ENCODE data around the gene EFCAB8.

Gene EFCAB8

DNA sequence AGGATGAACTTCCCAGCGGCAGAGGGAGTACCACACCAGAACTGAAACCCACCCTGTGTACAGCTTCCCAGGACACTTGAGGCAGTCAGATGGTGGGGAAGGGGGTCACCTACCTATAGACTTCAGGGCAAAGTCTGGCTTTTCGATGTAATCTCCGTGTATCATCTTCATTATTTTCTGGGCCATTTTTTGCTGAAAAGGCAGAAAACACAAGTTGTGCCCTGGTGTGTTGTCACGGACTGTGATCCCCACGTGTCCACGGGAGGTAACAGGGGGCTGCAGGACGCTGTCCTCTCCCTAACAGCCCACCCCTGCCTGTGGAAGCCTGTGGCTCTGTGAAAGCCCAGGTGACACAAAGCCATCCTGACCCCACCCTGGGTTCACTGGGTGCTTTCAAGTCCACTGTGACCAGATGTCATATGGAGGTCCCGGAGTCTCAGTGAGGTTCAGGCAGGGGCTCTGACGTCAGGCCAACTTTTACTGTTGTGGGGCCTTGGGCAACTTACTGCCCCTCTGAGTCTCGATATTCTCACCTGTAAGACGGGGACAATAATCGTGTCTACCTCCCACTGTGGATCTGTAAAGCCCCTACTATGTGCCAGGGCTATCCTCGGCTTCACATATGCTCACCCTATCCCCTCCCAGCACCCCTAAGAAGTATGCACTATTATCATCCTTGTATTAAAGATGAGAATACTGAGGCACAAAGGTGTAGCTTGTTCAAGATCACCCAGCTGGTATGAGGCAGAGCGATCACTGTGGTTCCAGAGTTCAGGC lies 131.0 kb downstream of the EFCAB8 start:
- no peak for DNase-seq

DNA sequence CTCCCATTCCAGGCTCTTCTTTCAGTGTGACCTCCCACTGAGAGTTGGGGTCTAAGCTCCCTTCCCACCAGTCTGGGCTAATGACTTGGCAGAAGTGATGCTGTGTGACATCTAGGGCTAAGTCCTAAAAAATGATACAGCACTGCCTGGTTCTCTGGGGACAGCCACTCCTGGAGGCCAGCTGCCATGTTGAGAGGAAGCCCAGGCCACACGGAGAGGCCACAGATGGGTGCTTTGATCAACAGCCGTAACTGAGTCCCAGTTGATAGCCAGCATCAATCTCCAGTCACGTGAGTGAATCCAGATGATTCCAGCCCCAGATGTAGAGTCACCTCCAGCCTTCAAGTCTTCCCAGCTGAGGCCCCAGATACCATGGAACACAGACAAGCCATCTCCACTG lies 131.7 kb downstream of the EFCAB8 start:
- DNase-seq, result no peak

DNA sequence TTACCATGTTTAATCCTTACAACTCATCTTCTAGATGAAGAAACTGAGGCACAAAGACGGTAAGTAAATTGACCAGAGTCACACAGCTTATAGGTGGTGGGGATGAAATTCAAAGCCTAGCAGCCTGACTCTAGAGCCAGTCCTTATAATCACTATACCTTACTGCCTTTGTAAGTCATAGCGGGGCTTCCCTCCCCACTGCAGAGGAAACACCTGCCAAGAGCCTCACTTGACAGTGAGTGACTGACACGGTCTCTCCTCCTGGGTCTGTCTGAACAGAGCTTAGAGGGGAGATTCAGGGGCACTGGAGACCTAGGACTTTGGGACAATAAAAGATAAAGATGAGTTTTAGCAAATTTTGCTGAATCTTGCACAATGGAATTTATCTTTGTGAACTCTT lies 132.7 kb downstream of the EFCAB8 start:
- DNase-seq, result no peak

DNA sequence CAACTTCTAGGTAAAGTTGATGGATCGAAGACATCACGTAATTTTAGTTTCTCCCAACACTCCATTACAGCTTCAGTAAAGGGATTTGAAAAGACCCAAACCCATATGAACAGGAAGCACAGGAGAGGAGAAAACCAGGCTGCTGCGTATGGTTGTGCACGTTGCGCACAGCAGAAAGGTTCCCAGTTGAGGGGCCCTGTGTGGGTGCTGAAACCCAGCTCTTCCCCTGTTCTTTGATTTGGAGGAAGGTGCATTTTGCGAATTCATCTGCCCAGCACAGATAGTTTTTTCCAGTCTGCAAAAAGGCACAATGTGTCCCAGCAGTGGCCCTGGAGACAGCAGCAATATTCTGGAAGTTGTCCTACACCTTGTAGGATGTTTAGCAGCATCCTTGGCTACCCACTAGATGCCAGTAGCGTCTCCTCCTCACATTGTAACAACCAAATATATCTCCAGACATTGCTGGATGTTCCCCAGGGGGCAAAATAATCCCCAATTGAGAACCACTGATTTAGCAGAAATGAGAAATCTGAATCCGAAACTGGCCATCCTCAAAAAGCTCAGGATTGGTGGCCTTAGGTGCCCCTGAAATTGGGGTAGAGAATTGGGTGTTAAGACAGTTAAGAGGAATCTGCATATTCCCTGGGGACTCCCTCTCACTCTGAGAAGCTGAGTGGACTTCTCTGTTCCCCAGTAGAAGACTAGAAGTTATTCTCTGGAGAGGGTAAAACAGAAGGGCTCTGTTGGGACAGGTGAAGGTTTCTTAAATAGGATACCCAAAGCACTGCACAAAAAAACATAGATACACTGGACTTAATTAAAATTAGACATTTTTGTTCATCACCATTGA lies 133.3 kb downstream of the EFCAB8 start:
- DNase-seq, result no peak

DNA sequence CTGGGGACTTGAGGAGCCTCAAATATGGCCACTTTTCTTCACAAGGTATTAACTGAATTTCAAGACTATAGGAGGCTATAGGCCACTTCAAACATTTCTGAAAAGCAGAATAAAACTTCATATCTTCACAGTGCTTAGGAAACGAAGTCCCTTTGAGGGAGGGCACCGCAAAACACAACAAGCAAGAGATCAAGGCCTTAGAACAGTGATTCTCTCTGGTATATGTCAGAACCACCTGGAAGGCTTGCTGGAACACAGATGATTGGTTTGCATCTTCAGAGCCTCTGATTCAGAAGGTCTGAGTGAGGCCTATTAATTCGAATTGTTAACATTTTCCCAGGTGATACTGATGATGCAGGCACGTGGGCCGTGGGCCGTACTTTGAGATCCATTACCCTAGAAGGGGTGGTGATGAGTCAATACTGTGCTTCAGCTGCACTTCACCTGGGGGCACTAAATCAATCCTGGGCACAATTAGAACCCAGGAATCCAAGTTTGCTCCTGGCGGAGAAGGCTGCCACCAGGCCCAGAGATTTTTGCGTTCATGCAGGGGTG lies 134.8 kb downstream of the EFCAB8 start:
- DNase-seq, result no peak

DNA sequence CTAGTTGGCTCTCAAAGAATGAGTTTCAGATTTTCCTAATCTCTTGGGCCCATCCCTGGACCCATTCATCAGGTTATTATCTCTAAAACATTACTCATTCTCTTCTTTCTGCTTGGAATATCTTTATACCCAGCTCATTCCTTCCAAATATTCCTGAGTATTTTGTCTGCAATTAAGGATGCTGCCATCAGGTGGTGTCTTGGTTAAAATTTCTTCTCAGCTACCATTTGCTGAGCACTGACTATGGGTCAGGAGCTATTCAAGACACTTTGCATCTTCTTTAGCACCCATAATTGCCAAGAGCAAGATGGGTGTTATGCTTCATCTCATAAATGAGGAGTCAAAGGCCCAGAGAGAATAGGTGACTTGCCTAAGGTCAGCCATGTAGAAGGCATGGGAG lies 137.1 kb downstream of the EFCAB8 start:
- DNase-seq, result no peak

DNA sequence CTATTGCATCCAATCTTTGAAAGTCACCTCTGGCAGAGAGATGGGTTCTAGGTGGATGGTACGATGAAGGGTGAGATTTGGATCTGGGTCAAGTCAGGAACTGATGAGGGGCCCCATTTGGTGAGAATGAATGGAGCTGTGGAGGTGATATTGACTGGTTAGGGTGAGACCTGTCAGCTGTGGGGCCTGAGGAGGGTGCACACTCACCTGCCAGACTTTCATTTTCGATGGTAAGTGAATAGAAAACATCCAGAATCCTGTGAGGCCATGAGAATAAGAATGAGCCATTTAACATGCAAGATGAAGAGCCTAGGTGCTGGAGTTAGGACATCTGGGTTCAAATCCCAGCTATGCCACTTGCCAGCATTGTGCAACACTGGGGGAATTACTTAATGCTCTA lies 138.7 kb downstream of the EFCAB8 start:
- no peak for DNase-seq

DNA sequence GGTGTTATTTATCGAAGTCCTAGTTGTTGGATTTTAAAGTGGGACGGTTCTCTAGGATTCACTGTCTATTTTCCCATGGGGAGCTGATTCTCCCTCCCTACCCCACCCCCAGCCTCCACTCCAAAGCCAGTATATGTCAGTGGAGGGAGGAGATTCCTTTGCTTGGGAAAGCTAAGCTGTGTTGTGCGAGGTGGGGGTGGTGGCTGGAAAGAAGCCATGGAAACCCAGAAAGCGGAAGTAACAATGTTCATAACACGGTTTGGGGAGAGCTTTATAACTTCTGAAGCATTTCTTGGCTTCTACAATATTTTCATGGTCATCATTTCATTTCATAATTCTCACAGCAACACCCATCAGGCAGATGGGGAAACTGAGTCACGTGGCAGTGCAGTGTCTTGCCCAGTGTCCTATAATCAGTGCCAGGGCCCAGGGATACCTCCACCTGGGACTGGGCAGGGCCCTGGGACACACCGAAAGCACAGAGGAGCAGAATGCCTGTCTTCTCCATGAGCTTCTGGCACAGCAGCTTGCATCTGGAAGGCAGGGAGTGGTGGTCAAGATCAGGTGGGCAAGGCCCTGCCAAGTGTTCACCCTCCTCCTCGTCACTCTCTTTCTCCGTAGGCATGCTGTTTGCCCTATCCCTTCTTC lies 141.0 kb downstream of the EFCAB8 start:
- no peak for DNase-seq

DNA sequence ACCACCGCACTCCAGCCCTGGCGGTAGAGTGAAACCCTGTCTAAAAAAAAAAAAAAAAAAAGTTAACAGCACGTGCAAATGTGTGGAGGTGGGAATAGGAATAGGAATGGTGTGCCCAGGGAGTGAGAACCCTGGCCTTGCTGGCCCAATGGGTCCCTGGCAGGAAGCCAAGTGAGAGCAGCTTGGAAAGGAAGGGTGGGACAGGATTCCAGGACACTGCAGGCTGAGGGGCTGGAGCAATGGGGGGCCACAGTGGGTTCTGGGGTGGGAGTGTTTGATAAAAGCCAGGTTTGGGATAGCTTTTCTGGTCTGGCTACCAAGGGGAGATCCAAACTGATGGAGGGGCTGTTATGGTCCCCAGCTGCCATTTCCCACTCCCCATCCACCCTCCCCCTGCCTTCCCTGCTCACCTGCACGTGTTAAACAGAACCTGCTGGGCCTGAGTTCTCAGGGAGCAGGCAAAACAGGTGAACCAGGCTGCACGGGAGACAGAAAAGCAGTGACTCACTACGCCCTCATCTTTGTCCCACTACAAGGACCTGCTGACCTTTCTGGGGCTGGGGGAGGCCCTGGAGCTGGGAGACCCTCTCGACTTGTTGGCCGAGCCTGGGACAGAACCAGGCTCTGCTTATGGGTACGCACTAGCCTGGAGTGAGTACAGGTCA lies 142.2 kb downstream of the EFCAB8 start:
- DNase-seq, result no peak

DNA sequence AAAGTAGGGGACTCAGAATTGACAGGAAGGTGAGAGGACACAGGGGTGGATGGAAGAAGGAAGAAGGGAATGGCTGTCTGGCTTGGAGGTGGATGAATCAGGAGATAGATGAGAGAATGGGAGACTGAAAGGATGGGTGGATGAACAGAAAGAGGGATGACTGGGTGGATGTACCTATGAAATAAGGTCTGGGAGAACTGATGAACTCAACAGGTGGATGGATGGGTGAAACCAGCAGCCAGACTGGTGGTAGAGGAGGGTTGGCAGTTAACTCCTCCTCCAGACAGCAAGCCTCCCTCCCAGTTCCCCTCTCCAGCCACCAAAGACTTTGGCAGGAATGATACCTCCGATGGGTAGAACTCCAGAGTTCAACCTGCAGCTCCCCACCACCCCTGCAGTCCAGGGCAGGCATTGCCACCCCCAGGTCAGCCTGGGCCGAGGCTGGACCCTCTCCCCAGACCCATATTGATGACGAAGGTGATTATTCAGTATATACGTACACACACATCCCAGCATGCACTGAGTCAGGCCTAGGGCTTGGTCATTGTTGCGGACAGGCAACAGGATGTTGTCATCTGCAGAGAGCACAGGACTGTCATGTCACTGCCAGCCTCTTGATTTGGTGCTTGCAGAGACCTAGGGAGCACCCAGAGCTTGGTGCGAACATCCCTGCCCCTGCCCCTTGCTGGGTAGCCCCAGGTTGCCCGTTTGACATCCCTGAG lies 143.5 kb downstream of the EFCAB8 start:
- no peak for DNase-seq

DNA sequence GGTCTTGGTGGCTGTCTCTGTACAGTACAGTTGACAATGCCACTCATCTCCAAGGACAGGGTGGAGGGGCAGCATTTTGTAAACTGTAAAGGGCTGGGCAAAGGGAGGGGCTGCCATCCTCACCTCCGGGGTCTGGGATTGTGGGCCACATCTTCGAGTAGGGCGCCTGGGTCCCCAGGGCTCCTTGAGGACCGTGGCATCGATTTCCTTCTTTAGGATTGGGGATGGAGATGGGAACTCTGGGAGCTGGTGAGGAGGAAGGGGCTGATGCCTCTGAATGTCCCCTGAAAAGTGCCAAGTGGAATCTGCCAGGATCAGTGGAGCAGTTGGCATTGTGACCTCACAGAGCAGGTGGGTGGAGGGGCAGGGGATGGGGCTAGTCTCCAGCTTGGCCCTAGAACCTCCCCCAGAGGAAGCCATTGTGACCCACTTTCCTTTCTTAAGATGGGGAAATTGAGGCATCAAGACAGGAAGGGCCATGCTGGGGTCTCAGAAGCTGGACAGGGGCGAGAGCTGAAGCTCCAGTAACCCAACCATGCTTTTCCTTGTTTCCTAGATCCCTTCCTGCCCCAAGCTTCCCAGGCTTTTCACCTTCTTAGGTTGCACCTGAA lies 145.5 kb downstream of the EFCAB8 start, which contains the start of gene SUN5:
SUN5 (minus strand) TSS at position 293 of the 611 bp plus-strand sequence; CDS start at position 200, 93 bp downstream.
- DNase-seq, result no peak

DNA sequence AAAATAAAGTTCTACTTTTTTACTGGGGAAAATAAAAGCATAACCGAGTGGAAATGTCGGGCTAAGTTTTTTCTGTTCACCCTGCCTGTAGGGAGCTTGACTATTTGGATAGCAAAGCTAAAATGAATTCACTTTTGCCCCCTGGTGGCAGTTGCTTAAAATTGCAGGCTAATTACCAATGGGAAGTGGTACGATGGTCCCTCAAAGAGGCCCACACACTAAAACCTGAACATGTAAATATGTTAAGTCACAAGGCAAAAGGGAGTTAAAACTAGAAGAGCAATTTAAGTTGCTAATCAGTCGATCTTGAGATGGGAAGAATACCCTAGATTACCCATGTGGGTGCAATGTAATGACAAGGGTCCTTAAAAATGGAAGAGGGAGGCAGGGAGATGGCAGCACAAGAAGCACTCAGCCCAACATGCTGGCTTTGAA lies 146.4 kb downstream of the EFCAB8 start:
- no peak for DNase-seq

DNA sequence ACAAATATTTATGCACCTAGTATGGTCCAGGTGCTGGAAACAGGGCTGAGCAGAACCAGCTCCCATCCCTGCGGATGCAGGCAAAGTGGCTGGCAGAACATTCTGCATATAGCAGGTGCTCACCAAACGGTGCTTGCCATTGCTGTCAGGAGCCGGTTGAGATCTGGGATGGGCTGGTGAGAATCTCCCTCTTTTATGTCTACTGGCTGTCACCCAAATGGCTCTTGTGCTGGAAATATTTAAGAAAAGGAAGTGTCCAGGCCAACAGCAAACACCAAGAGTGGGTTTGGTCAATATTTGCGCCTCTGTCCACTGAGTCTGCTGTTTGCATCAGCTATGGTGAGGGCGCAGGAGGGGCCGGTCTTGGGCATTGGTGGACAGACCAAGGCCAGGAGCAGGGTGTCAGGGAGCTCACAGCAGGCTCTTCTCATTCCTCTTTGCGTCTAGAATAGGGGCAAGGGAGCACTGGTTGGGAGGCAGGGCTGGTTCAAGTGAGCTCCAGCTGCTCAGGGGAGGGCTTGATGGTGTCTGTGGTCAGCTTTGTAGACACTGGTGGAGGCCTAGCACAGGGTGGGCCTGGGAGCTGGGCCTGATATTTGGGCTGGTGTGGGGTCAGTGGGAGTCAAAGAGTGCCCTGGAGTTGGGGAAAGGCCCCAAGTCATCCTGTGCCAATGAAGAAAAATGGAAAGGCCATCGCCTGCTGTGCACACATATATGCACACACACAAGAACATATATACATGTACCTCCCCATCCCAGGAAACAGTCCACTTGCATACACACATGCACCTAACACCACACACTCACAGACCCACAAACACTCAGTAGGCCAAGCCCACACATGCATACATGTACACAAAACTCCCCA lies 147.4 kb downstream of the EFCAB8 start:
- no peak for DNase-seq

DNA sequence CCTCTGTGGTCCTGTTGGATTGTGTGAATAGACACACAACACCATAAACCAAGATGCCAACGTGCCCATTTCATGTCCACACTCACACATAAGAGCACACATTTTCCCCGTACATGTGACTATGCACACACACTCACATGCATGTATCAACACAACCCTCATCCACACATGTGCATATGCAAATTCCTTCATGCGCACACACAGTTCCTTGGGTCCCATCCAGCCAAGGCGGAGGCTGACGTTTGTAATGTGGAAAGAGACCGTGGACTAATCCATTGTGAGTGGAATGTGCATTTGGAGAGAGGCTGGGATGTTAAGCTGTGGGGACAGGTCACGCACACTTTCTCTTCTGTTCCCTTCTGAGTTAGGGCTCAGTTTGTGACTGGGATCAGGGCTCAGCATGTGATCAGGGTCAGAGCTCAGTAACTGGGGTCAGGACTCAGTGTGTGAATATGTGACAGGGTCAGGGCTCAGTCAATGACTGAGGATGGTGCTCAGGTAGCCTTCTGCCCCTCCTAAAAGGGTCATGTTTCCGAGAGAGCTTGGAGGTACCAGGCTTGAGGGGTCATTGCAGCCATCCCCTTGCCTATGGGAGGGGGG lies 148.2 kb downstream of the EFCAB8 start:
- no peak for DNase-seq

DNA sequence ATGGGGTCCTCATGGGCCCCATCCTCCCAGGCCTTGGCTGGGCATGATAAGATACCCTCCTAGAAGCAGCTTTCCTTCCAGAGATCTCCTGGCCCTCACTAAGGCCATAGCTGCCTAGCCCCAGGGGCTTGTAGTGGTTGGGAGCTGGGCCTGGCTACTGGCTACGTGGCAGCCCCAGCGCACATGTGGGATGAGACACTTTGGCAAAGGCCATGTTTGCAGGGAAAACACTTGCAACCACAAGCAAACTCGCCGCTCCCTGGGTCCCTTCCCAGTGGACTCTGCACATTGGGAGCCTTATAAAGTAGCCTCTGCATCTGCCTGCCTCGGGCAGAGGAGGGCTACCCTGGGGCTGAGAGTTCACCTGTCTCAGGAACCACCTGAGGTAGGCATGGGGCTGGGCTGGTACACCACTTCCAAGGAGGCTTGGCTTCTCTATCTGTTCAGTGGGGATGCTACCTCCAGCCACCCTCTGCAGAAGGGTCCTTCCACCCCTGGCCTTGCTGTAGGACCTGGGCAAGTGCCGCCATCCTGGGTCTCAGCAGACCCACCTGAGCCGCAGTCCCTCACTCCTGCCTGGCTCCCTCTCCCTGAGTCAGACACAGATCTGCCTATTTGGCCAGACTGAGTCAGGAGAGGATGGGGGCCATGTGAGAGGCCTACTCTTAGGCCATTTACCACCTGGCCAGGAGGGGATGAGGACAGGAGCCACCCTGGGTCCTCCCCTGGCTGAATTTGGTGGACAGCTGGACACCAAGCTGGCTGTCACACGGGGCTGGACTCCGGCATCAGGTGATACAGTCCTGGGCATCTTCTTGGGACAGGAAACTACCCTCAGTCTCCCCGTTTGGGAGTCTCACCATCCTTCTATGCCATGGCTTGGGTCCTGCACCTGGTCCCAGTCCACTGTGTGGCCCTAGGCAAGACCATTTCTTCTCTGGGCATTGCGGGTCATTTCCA lies 148.9 kb downstream of the EFCAB8 start, which contains the start of gene BPIFB2:
BPIFB2 (plus strand) TSS at position 329 of the 960 bp plus-strand sequence. CDS start 871 bp downstream, outside the sequence.
- no peak for DNase-seq

DNA sequence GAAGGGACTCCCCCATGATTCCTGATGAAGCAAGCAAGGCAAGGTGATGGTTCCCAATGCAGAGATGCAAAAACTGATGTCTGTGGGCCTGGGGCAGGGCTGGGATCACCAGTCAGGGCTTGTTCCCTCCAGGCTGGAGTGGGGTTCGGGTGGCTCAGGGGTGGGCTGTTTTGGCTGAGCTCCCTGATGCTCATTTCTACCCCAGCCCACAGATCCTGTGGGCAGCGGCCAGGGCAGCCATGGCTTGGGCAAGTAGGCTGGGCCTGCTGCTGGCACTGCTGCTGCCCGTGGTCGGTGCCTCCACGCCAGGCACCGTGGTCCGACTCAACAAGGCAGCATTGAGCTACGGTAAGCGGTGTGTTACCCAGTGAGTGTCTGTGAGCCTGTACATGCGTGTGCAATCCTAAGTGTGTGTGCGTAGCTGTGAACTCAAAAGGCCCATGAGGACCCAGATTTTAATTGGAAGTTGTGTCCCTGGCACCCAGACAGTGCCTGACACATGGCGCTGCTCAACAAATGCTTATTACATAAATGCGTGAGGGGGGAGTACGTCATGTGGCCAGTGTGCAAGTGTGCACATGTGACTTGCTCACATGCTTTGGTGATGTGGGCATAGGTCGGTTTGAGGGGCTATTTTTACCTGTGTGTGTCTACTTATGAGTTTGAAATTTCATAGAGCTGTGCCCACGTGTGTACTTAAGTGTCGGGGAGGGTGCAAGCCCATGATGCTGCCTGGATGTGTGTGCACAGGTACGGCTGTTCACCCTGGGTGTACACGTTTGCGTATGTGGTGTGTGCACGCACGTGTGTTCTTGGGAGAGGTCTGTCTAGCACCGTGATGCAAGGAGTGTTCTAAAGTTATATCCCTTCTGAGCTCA lies 149.9 kb downstream of the EFCAB8 start:
- no peak for DNase-seq
